H9 (cell line): ENCODE data around the gene CMTM8. TPM values are rescaled to one million over a fixed set of nuclear protein-coding genes. Genes with fewer than 3 reads are reported as not detected.

Experiments used
- DNase-seq: peaks from one replicate; pipeline ENCODE4 v3.0.0-alpha.2; 2017
- H2AFZ ChIP-seq: one replicate; pipeline ENCODE4 v1.6.1; 2013; ENCODE audit warnings: mild to moderate bottlenecking, low read length, control low read depth, moderate library complexity
- H2AK5ac ChIP-seq: 2 replicates; pipeline ENCODE4 v1.6.1; 2013; ENCODE audit warnings: low read length, control low read depth, mixed read lengths; ENCODE audit not compliant: insufficient read length
- H2BK120ac ChIP-seq: one replicate; pipeline ENCODE4 v1.6.1; 2013; ENCODE audit warnings: low read depth, mild to moderate bottlenecking, low read length, control low read depth, inconsistent platforms; ENCODE audit not compliant: poor library complexity, severe bottlenecking
- H2BK12ac ChIP-seq: 2 replicates; pipeline ENCODE4 v1.6.1; 2013; ENCODE audit warnings: low read length, control low read depth, mixed read lengths, low read depth; ENCODE audit not compliant: insufficient read length
- H2BK15ac ChIP-seq: 2 replicates; pipeline ENCODE4 v1.6.1; 2013; ENCODE audit warnings: low read depth, low read length, control low read depth
- H2BK20ac ChIP-seq: one replicate; pipeline ENCODE4 v1.6.1; 2013; ENCODE audit warnings: low read depth, mild to moderate bottlenecking, low read length, control low read depth, inconsistent platforms; ENCODE audit not compliant: poor library complexity, severe bottlenecking
- H2BK5ac ChIP-seq: 2 replicates; pipeline ENCODE4 v1.6.1; 2013; ENCODE audit warnings: low read length, control low read depth, mixed read lengths; ENCODE audit not compliant: insufficient read length
- H3K14ac ChIP-seq: 2 replicates; pipeline ENCODE4 v1.6.1; 2013; ENCODE audit warnings: low read length, control low read depth; ENCODE audit not compliant: insufficient read depth
- H3K18ac ChIP-seq: 2 replicates; pipeline ENCODE4 v1.6.1; 2013; ENCODE audit warnings: low read depth, mild to moderate bottlenecking, mixed read lengths, low read length, control low read depth; ENCODE audit not compliant: insufficient read length
- H3K23ac ChIP-seq: 2 replicates; pipeline ENCODE4 v1.6.1; 2013; ENCODE audit warnings: low read length, control low read depth, mixed read lengths, low read depth; ENCODE audit not compliant: insufficient read length
- H3K23me2 ChIP-seq: 2 replicates; pipeline ENCODE4 v1.6.1; 2013; ENCODE audit warnings: low read depth, mild to moderate bottlenecking, mixed read lengths, low read length, control low read depth; ENCODE audit not compliant: insufficient read length, poor library complexity, severe bottlenecking
- H3K27ac ChIP-seq: 2 replicates; pipeline ENCODE4 v1.5.1; 2013; ENCODE audit warnings: low read length, control low read depth, mixed read lengths, low read depth; ENCODE audit not compliant: insufficient read length
- H3K27me3 ChIP-seq: 2 replicates; pipeline ENCODE4 v1.6.1; 2013; ENCODE audit warnings: low read length, control low read depth, inconsistent platforms; ENCODE audit not compliant: insufficient read depth
- H3K4ac ChIP-seq: 2 replicates; pipeline ENCODE4 v1.6.1; 2013; ENCODE audit warnings: low read depth, mild to moderate bottlenecking, control low read depth, inconsistent platforms, low read length, moderate library complexity
- H3K4me1 ChIP-seq: 2 replicates; pipeline ENCODE4 v1.6.1; 2013; ENCODE audit warnings: low read length, control low read depth, inconsistent platforms; ENCODE audit not compliant: insufficient read depth
- H3K4me2 ChIP-seq: 2 replicates; pipeline ENCODE4 v1.6.1; 2013; ENCODE audit warnings: low read length, control low read depth, mixed read lengths; ENCODE audit not compliant: insufficient read length, insufficient read depth
- H3K56ac ChIP-seq: 2 replicates; pipeline ENCODE4 v1.6.1; 2013; ENCODE audit warnings: low read depth, mild to moderate bottlenecking, mixed read lengths, low read length, control low read depth; ENCODE audit not compliant: insufficient read length
- H3K79me1 ChIP-seq: 2 replicates; pipeline ENCODE4 v1.6.1; 2013; ENCODE audit warnings: low read depth, mild to moderate bottlenecking, moderate library complexity, low read length, control low read depth, inconsistent platforms; ENCODE audit not compliant: insufficient read depth, poor library complexity, severe bottlenecking
- H3K79me2 ChIP-seq: 2 replicates; pipeline ENCODE4 v1.6.1; 2013; ENCODE audit warnings: low read length, control low read depth, inconsistent platforms; ENCODE audit not compliant: insufficient read depth
- H3K9ac ChIP-seq: 2 replicates; pipeline ENCODE4 v1.6.1; 2013; ENCODE audit warnings: low read length, control low read depth, mixed read lengths; ENCODE audit not compliant: insufficient read length; ENCODE audit errors: extremely low read depth
- H3K9me3 ChIP-seq: one replicate; pipeline ENCODE4 v1.6.1; 2013; ENCODE audit warnings: low read depth, low read length, inconsistent platforms; ENCODE audit not compliant: control insufficient read depth
- H3T11ph ChIP-seq: one replicate; pipeline ENCODE4 v1.6.1; 2013; ENCODE audit warnings: mild to moderate bottlenecking, low read length, control low read depth, inconsistent platforms
- H4K20me1 ChIP-seq: one replicate; pipeline ENCODE4 v1.6.1; 2013; ENCODE audit not compliant: control insufficient read depth, insufficient read length, insufficient read depth
- H4K5ac ChIP-seq: 2 replicates; pipeline ENCODE4 v1.6.1; 2013; ENCODE audit warnings: low read depth, mild to moderate bottlenecking, mixed read lengths, low read length, control low read depth; ENCODE audit not compliant: insufficient read length
- H4K8ac ChIP-seq: replicated peaks from 2 replicates; pipeline ENCODE4 v1.6.1; 2013; ENCODE audit warnings: low read length, control low read depth, mixed read lengths, low read depth; ENCODE audit not compliant: insufficient read length
- H4K91ac ChIP-seq: 2 replicates; pipeline ENCODE4 v1.6.1; 2013; ENCODE audit warnings: low read depth, mild to moderate bottlenecking, moderate library complexity, mixed read lengths, low read length, control low read depth; ENCODE audit not compliant: insufficient read length
- H3K27ac Mint-ChIP-seq, 3 experiments: 2 replicates in 2 of 3; 3 replicates in 1 of 3; pipeline ENCODE4 v1.8.0; 2020 to 2021; ENCODE audit warnings: mixed read lengths in 3 of 3, mild to moderate bottlenecking in 1 of 3, moderate library complexity in 1 of 3
- H3K27me3 Mint-ChIP-seq: 2 replicates; pipeline ENCODE4 v1.8.0; 2021; ENCODE audit warnings: low read depth, mild to moderate bottlenecking, moderate library complexity, mixed read lengths
- H3K36me3 Mint-ChIP-seq, 3 experiments: 2 replicates in 2 of 3; 3 replicates in 1 of 3; pipeline ENCODE4 v1.8.0; 2020 to 2021; ENCODE audit warnings: low read depth in 3 of 3, mixed read lengths in 3 of 3; ENCODE audit not compliant: insufficient read depth in 1 of 3
- H3K4me1 Mint-ChIP-seq, 2 experiments: 2 replicates each; pipeline ENCODE4 v1.8.0; 2020; ENCODE audit warnings: mixed read lengths in 2 of 2
- H3K4me3 Mint-ChIP-seq, 2 experiments: 2 replicates in 1 of 2; 3 replicates in 1 of 2; pipeline ENCODE4 v1.8.0; 2020 to 2021; ENCODE audit warnings: mild to moderate bottlenecking in 2 of 2, mixed read lengths in 2 of 2, moderate library complexity in 1 of 2
- H3K9me3 Mint-ChIP-seq, 2 experiments: 2 replicates in 1 of 2; 3 replicates in 1 of 2; pipeline ENCODE4 v1.8.0; 2020; ENCODE audit warnings: mild to moderate bottlenecking in 2 of 2, mixed read lengths in 2 of 2, moderate library complexity in 1 of 2
- CTCF ChIP-seq: fragments of 200-600 bp; sonication (generic); conservative IDR thresholded peaks from 3 replicates; pipeline ENCODE4 v1.8.0; 2021; ENCODE audit warnings: antibody characterized with exemption, mild to moderate bottlenecking
- WGBS: extraction: QIAGEN DNeasy Blood & Tissue Kit; methylation state at CpG from one replicate; pipeline ENCODE4 v1.1.7; 2013; ENCODE audit warnings: missing lambda C conversion rate, low lambda C conversion rate, mixed read lengths; ENCODE audit not compliant: insufficient read length; ENCODE audit errors: extremely low coverage; 5-methylcytosine and 5-hydroxymethylcytosine counted together
- total RNA-seq: library from RNA; stranded (reverse); gene quantifications from 2 replicates; pipeline ENCODE4 v1.2.1, GENCODE V29; 2021

CMTM8 gene
- total RNA-seq, 1 experiment from 2014 or later = 4.0 TPM

GRCh38 chr3:32220006-32220405 is 18.5 kb upstream of the CMTM8 start:
- TF ChIP-seq CTCF = no peak
- H3K27ac ChIP-seq = no peak overlapping the region
- H2BK20ac ChIP-seq = no peak overlapping the region
- H3K23ac ChIP-seq = no peak overlapping the region
- Mint-ChIP-seq H3K27ac (no peak overlapping the region), H3K27me3 (peaks cover 2% of the 10 kb centered on the region; the same call in 1 of the 2 replicates), H3K4me1 (peaks cover 0 to 5% of the 10 kb centered on the region in 2 experiments; a peak in 2 of 4 replicates), H3K4me3 (no peak overlapping the region), H3K36me3 (no peaks in the 10 kb centered on the region), H3K9me3 (no peaks in the 10 kb centered on the region; a peak in 2 of 5 replicates)
- no peak overlapping the region for H2AK5ac ChIP-seq
- no peaks in the 10 kb centered on the region for H3K23me2 ChIP-seq
- no peak overlapping the region for H3K4ac ChIP-seq
- no peak overlapping the region for H3K56ac ChIP-seq
- no peak overlapping the region for H4K91ac ChIP-seq
- H2AFZ ChIP-seq = no peak overlapping the region
- no peak overlapping the region for H2BK5ac ChIP-seq
- H4K5ac ChIP-seq = no peak overlapping the region
- no peak overlapping the region for H4K8ac ChIP-seq
- H2BK120ac ChIP-seq = no peak overlapping the region
- H3K79me1 ChIP-seq = no peaks in the 10 kb centered on the region
- no CpG with 5 or more reads among the region's 1 CpG for WGBS
- H2BK15ac ChIP-seq = no peak overlapping the region
- H4K20me1 ChIP-seq = no peaks in the 10 kb centered on the region
- H3T11ph ChIP-seq = no peak overlapping the region
- no peaks in the 10 kb centered on the region for H3K9me3 ChIP-seq
- H3K9ac ChIP-seq = no peak overlapping the region
- H3K27me3 ChIP-seq = no peaks in the 10 kb centered on the region
- H3K4me2 ChIP-seq = no peak overlapping the region
- no peak overlapping the region for H2BK12ac ChIP-seq
- H3K4me1 ChIP-seq = no peaks in the 10 kb centered on the region
- H3K18ac ChIP-seq = no peak overlapping the region
- no peaks in the 10 kb centered on the region for H3K79me2 ChIP-seq
- no peak overlapping the region for H3K14ac ChIP-seq
- DNase-seq = no peak
